Hematopoietic multipotent progenitor cell treated with erythropoietin and hydrocortisone succinate and interleukin-3 and kit ligand, for 8 days (in vitro differentiated cells): Measurements from ENCODE around the gene VAC14.

ENCODE experiments used
- DNase-seq: peaks from one replicate; pipeline ENCODE4 v3.0.0-alpha.2; 2015

Gene VAC14

DNA sequence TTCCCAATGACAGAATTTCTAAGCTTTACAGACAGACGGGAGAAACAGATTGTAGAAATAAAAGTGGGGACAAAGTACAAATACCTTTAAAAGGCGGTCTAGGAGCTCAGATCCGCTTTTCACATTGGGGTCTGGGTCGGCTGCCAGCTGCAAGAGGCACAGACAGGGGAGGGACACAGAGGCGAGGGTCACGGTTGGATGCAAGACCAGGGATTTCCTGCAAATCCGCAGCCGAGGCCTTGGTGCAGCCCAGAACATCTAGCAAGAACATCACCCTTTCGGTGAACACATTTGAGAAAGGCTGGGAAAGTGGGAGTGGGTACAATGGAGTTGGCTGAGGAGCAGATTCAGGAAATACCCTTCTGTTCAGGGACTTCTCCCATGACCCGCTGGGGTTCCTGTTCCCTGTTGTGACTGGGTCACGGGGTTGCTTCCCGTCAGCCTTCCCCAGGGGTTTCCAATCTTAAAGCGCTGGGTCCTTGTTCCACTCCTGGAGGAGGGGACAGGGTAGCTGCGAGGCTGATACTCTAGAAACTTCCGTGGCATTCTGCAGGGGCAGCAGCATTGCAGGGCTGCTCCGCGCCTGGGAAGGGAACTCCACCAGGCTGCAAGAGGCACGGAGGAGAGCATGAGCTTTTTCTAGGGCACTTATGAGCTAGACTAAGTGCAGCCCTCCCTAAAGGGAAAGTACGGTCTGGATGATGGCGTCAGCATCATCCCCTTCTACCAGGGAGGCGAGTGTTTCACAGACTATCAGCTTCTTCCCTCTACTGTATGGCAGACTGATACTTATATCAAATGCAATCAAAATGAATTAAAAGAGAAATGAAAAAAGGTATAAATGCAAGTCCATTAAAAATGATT, 16.0 kb downstream of the VAC14 start:
- no peak for DNase-seq

GRCh38 chr16:70782237-70782636, 18.7 kb downstream of the VAC14 start:
- no peak for DNase-seq

DNA sequence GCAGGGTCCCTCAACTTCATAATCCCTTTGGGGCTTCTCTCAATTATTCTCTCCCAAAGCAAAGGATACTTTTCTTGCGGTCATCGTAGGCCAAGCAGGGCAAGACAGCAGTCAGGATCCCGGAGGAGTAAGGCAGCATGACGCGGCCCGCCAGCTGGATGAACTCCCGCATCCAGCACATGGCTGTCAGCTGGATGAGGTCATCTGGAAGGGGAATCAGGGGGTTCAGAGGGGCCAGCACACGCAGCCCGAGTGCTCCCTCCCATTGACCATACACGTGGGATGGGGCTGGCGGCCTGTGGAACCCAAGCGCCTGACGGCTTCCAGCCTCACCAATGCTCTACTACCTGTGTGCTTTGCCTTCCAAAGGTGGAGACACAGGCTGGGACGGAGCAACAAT, 19.2 kb downstream of the VAC14 start:
- DNase-seq: no peak

DNA sequence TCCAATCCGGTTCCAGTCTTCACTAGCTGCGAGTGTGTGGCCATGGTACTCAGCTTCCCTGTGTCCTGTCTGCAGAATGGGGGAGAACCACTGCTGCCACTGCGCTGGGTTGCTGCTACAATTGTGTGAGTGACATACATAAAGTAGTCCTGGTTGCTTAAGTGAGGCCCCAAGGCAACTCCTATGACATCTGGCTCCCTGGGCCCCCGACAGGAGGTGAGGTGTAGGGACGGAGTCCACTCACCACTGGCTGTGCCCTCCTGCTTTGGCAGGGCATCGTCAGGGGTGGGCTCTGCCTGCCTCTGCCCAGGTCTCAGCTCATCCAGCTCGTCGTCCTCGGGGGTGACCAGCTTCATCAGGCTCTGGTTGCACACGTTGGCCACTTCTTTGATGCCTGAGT, 20.4 kb downstream of the VAC14 start:
- no peak for DNase-seq

- no peak for DNase-seq
Measured at GRCh38 chr16:70779361-70779760, 21.6 kb downstream of the VAC14 start.

DNA sequence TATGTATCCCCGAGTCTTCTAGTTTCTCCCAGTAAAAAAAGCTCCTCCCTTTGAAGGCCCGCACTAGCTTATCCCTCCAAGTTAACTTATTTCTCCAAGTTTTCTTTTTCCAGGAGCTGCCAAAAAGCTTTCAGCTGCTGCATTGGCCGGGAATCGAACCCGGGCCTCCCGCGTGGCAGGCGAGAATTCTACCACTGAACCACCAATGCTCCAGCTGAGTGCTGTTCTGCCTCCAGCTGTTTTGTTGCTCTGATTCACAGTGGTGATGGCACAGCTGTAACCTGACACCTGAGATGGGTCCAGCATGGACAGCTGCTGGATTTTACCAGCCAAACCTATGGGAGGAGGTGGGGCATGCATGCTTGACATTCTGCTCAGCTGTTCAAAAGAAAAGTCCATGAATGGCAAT, 22.1 kb downstream of the VAC14 start:
- no peak for DNase-seq

GRCh38 chr16:70777973-70778406, 23.0 kb downstream of the VAC14 start:
- no peak for DNase-seq

DNA sequence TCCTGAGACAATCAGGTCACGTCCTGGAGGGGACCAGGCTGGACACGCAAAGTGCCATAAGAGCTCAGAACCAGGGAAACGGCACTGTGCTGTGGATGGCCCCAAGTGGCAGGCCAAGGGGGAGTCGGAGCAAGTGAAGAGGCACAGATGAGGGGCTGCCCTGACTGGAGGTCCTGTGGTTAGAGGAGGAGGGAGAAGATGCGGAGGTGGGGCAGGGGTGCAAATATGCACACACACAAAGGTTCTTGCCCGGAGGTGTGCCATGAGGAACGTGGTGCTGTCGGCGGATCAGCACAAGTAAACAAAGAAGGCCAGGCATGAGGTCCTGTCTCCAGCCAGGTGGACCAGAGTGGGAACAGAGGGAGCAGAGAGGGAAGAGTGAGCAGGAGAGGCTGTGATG, 23.5 kb downstream of the VAC14 start:
- no peak for DNase-seq

- no peak for DNase-seq
Measured at GRCh38 chr16:70775399-70775798, 25.6 kb downstream of the VAC14 start.

- no peak for DNase-seq
Measured at GRCh38 chr16:70774261-70774660, 26.7 kb downstream of the VAC14 start.

DNA sequence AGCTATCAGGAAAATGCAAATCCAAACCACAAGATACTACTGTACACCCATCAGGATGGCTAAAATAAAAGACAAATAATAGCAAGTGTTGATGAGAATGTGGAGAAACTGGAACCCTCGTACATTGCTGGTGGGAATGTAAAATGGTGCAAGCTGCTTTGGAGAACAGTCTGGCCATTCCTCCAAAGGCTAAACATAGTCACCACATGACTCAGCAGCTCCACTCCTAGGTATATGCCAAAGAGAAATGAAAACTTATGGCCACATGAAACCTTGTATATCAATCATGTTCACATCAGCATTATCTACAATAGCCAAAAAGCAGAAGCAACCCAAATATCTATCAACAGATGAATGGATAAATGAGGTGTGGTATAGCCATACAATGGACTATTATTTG, 28.5 kb downstream of the VAC14 start:
- no peak for DNase-seq

DNA sequence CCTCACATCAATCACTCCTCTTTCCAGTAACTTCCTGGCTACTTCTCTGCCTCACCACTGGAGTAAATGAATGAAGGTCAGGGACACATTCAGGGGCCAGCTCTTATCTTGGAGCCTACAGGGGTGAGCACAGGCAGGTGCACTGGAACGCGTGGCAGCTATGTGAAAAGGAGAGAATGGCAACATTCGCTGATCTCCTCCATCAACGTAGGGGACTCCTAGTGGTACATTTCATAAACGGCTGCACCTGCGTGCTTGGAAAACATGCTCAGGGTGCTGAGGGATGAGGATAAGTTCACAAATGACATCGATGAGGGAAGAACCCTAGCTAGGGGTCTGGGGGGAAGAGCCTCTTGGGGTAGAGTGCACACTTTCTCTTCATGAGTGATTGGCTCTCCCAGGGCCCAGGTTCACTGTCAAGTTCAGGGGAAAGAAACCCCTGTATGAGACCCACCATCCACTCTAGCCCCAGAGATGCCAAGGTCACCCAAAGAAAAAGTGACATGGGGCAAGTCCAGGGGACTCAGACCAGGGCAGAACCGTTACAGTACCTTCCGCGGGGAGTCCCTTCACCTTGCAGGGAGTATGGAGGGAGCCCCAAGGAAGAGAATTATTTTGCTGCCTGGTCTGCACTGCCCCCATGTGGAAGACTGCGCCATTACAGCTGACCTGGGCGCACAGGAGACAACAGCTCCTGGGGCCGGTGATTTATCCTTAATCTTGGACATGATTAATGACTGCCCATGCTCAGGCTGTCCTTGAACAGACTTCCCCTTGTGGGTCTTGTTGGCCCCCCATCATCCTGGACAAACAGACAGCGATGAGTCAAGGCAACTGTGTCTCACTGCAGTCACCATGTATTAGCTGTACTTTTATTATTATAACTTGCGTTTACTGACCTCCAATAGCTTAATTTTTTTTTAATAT, 30.1 kb downstream of the VAC14 start:
- peak; percentile 68 for DNase-seq

GRCh38 chr16:70770291-70770625, 30.7 kb downstream of the VAC14 start:
- no peak for DNase-seq

- no peak for DNase-seq
Measured at GRCh38 chr16:70769761-70770160, 31.2 kb downstream of the VAC14 start.

GRCh38 chr16:70769131-70769530, 31.8 kb downstream of the VAC14 start:
- no peak for DNase-seq

GRCh38 chr16:70768203-70768580, 32.8 kb downstream of the VAC14 start:
- DNase-seq: no peak

GRCh38 chr16:70767377-70768202, 33.4 kb downstream of the VAC14 start:
- DNase-seq: no peak

DNA sequence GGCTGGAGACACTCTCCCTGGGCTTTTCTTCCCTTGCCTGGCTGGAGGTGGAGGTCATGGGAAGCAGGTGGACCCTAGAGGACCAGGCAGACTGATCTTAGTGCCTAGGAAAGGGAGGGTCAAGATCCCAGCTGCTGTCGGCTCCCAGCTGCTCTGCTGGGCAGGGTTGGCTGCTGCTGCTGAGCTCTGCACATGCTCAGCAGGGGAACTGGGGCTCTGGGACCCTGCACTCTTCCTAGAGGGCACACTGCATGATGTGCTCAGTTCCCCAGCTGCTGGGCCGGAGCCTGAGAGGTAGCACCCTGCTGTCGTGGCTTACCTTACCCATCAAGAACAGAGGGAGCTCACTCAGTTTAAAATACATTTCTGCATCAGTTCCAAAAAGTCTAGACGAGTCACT, 34.3 kb downstream of the VAC14 start:
- DNase-seq: no peak

- DNase-seq: no peak
Measured at GRCh38 chr16:70766176-70766575, 34.8 kb downstream of the VAC14 start.

DNA sequence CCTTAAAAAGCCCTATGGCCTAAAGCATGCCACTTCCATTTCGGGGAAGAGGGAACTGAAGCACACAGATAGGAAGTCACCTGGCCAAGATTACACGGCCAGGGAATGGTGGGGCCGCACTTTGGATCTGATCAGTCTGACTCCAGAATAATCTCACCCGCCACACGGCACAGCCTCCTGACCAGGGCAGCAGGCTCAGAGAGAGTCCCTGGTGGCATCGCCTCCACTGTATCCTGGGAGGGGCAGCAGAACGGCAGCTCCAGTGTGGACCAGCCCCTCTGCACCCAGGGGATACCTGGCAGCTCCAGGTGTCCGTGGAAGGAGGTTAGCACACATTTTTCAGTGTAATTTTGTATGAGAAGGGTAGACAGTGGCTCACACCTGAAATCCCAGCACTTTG, 35.5 kb downstream of the VAC14 start:
- no peak for DNase-seq

GRCh38 chr16:70764632-70765031, 36.3 kb downstream of the VAC14 start:
- no peak for DNase-seq

- no peak for DNase-seq
Measured at GRCh38 chr16:70760221-70760620, 40.7 kb downstream of the VAC14 start.

DNA sequence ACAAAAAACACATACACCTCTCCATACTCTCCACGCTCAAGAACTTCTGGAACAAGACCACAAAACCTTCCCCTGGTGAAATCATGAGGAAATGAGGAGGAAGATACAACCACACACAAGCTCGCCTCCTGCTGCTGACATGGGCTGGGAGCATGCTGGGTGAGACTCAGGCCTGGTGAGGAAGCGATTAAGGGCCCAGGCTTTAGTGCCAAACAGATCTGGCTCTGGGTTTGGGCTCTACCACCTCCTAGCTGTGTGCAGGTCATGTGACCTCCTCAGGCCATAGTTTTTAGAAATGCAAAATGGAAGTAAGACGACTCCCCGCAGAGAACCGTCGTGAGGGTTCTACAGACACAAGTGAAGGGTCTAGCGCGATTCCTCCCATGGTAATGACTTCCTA, 41.3 kb downstream of the VAC14 start:
- DNase-seq: no peak
